HG03565 (cell line): ENCODE measurements around the gene TRIM41.
"Not testable (repeated sequence)": the region's sequence is repeated elsewhere in the genome, so short reads cannot be mapped to it uniquely, and the experiment has no call there.

ENCODE experiments used
- ATAC-seq: cut with Tn5 transposase; IDR thresholded peaks from one replicate; pipeline ENCODE4 v1.9.1; 2021; ENCODE audit warnings: mild to moderate bottlenecking, moderate library complexity; ENCODE audit not compliant: unreplicated experiment

Gene TRIM41

GRCh38 chr5:181246276-181247049, 23.4 kb downstream of the TRIM41 start:
- ATAC-seq, result no peak

- no peak for ATAC-seq
Measured at GRCh38 chr5:181248277-181248676, 25.2 kb downstream of the TRIM41 start.

- no peak for ATAC-seq
Measured at GRCh38 chr5:181255276-181255675, 32.2 kb downstream of the TRIM41 start.

GRCh38 chr5:181255836-181256578, 32.9 kb downstream of the TRIM41 start:
- ATAC-seq, result no peak

- no peak for ATAC-seq
Measured at GRCh38 chr5:181258576-181258975, 35.5 kb downstream of the TRIM41 start.

GRCh38 chr5:181259283-181259682, 36.2 kb downstream of the TRIM41 start:
- no peak for ATAC-seq

GRCh38 chr5:181259974-181260719, 37.1 kb downstream of the TRIM41 start:
- no peak for ATAC-seq

- peak; percentile 76 for ATAC-seq
Measured at GRCh38 chr5:181260720-181261319, 37.7 kb downstream of the TRIM41 start, which contains the start of gene TRIM52. TRIM52 (minus strand) TSS chr5:181261143; CDS start chr5:181260813, 330 bp downstream.

- peak; percentile 40 for ATAC-seq
Measured at GRCh38 chr5:181261320-181262049, 38.4 kb downstream of the TRIM41 start.

GRCh38 chr5:181263633-181264032, 40.6 kb downstream of the TRIM41 start:
- ATAC-seq, result no peak

- ATAC-seq, result no peak
Measured at GRCh38 chr5:181265092-181265671, 42.1 kb downstream of the TRIM41 start.

- not testable (repeated sequence) for ATAC-seq
Measured at GRCh38 chr5:181267291-181267904, 44.3 kb downstream of the TRIM41 start.

GRCh38 chr5:181267907-181268306, 44.8 kb downstream of the TRIM41 start:
- ATAC-seq, result not testable (repeated sequence)

- ATAC-seq, result no peak
Measured at GRCh38 chr5:181271081-181271480, 48.0 kb downstream of the TRIM41 start.

GRCh38 chr5:181273433-181273744, 50.3 kb downstream of the TRIM41 start:
- ATAC-seq, result not testable (repeated sequence)

- ATAC-seq, result no peak
Measured at GRCh38 chr5:181280251-181280762, 57.2 kb downstream of the TRIM41 start.

- no peak for ATAC-seq
Measured at GRCh38 chr5:181281077-181281983, 58.2 kb downstream of the TRIM41 start.

GRCh38 chr5:181281984-181282316, 58.9 kb downstream of the TRIM41 start:
- no peak for ATAC-seq
